Transverse colon (tissue), 4 donors: ENCODE data around the gene CDCA7.

Experiments used
- EP300 ChIP-seq: sonication (generic); formaldehyde crosslinking; IDR thresholded peaks from one replicate; pipeline ENCODE4 v1.6.1; 2017; ENCODE audit warnings: antibody characterized with exemption, low read depth
- POLR2A ChIP-seq: fragments of 450-650 bp; IDR thresholded peaks from one replicate; pipeline ENCODE4 v1.6.1; 2016; ENCODE audit warnings: antibody characterized with exemption, mild to moderate bottlenecking, moderate library complexity
- POLR2AphosphoS5 ChIP-seq, 3 donors: sonication (generic); formaldehyde crosslinking; IDR thresholded peaks; one replicate each; pipeline ENCODE4 v1.6.1; 2016; ENCODE audit warnings: antibody characterized with exemption in 3 of 3
- TF ChIP-seq, protein P1 (sequence below), 5 experiments: fragments of 200-600 bp in 3 of 5; fragments of 450-650 bp in 2 of 5; sonication (generic) in 3 of 5; IDR thresholded peaks; 1 replicate in 2 of 5; 2 replicates in 3 of 5; pipeline ENCODE4 v1.5.1; 2016 to 2017; ENCODE audit warnings: antibody characterized with exemption in 5 of 5, inconsistent platforms in 3 of 5, mild to moderate bottlenecking in 2 of 5, moderate library complexity in 1 of 5

DNA sequence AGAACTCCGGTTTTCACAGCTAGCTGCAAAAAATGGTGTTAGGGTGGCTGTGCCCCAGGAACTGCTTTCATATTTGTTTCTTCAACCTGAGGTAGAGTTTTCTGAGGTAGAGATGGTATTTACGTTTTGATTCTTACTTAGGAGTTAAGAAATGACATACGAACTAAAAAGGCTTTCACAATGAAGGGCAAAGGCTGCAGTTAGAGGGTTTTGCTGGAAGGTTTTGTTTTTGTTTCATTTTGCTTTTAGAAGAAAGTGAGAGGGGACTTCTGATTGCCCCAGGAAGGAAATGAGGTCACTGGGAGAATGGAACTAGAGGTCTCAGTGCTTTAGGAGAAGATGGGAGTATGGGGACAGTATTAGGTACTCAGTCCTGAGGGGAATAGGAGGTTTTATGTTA, 15.5 kb downstream of the CDCA7 start:
- no peak for TF ChIP-seq POLR2AphosphoS5 (IDR thresholded peaks at IDR 0.05)
- no peak for TF ChIP-seq POLR2A
- TF ChIP-seq EP300, result no peak
- TF ChIP-seq, protein P1, sequence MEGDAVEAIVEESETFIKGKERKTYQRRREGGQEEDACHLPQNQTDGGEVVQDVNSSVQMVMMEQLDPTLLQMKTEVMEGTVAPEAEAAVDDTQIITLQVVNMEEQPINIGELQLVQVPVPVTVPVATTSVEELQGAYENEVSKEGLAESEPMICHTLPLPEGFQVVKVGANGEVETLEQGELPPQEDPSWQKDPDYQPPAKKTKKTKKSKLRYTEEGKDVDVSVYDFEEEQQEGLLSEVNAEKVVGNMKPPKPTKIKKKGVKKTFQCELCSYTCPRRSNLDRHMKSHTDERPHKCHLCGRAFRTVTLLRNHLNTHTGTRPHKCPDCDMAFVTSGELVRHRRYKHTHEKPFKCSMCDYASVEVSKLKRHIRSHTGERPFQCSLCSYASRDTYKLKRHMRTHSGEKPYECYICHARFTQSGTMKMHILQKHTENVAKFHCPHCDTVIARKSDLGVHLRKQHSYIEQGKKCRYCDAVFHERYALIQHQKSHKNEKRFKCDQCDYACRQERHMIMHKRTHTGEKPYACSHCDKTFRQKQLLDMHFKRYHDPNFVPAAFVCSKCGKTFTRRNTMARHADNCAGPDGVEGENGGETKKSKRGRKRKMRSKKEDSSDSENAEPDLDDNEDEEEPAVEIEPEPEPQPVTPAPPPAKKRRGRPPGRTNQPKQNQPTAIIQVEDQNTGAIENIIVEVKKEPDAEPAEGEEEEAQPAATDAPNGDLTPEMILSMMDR (IDR thresholded peaks at IDR 0.05), result no peak
